ENCODE results near the gene CSRP1. TPM values are rescaled to one million over a fixed set of nuclear protein-coding genes. Genes with fewer than 3 reads are reported as not detected.

CSRP1 gene
- polyA plus RNA-seq, 1 donor from 2014 or later: 4.2 TPM

DNA sequence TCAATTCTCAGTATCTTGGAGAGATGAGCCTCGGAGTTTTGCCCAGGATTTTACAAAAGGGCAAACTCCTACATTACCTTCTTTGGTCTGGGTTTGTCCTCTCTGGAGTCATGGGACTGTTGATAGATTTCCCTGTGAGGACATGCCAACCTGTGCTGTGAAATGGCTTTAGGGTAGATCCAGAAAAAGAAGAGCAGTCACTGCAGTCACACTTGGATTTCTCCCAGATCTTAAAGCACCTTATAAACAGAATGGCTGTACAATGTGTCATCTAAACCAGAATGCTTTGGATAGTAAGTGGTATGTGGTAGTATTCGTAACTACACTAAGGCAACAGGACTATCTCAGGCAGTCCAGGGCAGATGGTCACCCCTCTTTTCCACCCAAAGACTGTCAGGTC, 1.9 kb upstream of the CSRP1 start:
- TF ChIP-seq TAF1 (IDR thresholded peaks at IDR 0.05; ENCODE audit: low read depth): no peak
- TF ChIP-seq EP300 (conservative IDR thresholded peaks at IDR 0.05; ENCODE audit: poor library complexity, severe bottlenecking): no peak
- no peak for TF ChIP-seq RAD21 (conservative IDR thresholded peaks at IDR 0.05)
- TF ChIP-seq, protein P1, sequence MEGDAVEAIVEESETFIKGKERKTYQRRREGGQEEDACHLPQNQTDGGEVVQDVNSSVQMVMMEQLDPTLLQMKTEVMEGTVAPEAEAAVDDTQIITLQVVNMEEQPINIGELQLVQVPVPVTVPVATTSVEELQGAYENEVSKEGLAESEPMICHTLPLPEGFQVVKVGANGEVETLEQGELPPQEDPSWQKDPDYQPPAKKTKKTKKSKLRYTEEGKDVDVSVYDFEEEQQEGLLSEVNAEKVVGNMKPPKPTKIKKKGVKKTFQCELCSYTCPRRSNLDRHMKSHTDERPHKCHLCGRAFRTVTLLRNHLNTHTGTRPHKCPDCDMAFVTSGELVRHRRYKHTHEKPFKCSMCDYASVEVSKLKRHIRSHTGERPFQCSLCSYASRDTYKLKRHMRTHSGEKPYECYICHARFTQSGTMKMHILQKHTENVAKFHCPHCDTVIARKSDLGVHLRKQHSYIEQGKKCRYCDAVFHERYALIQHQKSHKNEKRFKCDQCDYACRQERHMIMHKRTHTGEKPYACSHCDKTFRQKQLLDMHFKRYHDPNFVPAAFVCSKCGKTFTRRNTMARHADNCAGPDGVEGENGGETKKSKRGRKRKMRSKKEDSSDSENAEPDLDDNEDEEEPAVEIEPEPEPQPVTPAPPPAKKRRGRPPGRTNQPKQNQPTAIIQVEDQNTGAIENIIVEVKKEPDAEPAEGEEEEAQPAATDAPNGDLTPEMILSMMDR (IDR thresholded peaks at IDR 0.05; ENCODE audit: poor library complexity, severe bottlenecking): no peak
- no peak for TF ChIP-seq EZH2 (IDR thresholded peaks at IDR 0.05; ENCODE audit: borderline replicate concordance, insufficient read depth, low read length, poor library complexity, severe bottlenecking)
- no peak for TF ChIP-seq SMC3 (conservative IDR thresholded peaks at IDR 0.05; ENCODE audit: poor library complexity)
- TF ChIP-seq POLR2AphosphoS5 (IDR thresholded peaks at IDR 0.05): no peak
- TF ChIP-seq, protein P2, sequence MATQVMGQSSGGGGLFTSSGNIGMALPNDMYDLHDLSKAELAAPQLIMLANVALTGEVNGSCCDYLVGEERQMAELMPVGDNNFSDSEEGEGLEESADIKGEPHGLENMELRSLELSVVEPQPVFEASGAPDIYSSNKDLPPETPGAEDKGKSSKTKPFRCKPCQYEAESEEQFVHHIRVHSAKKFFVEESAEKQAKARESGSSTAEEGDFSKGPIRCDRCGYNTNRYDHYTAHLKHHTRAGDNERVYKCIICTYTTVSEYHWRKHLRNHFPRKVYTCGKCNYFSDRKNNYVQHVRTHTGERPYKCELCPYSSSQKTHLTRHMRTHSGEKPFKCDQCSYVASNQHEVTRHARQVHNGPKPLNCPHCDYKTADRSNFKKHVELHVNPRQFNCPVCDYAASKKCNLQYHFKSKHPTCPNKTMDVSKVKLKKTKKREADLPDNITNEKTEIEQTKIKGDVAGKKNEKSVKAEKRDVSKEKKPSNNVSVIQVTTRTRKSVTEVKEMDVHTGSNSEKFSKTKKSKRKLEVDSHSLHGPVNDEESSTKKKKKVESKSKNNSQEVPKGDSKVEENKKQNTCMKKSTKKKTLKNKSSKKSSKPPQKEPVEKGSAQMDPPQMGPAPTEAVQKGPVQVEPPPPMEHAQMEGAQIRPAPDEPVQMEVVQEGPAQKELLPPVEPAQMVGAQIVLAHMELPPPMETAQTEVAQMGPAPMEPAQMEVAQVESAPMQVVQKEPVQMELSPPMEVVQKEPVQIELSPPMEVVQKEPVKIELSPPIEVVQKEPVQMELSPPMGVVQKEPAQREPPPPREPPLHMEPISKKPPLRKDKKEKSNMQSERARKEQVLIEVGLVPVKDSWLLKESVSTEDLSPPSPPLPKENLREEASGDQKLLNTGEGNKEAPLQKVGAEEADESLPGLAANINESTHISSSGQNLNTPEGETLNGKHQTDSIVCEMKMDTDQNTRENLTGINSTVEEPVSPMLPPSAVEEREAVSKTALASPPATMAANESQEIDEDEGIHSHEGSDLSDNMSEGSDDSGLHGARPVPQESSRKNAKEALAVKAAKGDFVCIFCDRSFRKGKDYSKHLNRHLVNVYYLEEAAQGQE (IDR thresholded peaks at IDR 0.05; ENCODE audit: borderline replicate concordance): no peak
- TF ChIP-seq MXI1 (conservative IDR thresholded peaks at IDR 0.05; ENCODE audit: poor library complexity, severe bottlenecking): no peak
- H3K4me2 ChIP-seq (ENCODE audit: low read length): no peak overlapping the region

DNA sequence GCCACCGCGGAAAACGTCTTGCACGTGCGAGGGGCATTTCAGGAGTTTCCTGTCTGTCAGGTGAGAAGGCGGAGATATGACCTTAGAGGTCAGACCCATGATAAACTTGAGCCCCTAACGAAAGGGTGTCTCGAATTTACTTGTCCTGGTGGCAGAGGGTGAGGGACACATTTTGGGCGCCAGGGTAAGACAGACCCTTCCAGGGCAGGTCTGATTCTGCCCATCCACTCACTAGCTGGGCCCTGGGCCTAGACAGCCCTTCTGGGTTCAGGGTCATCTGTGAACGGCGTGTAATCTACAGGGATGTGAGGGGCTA, 395 bp upstream of the CSRP1 start:
- Histone ChIP-seq H3K4me2 (ENCODE audit: low read length) (no peak overlapping the region), H3F3A (ENCODE audit: insufficient read depth, low read length, poor library complexity, severe bottlenecking) (no peaks in the 10 kb centered on the region), H3K27ac (ENCODE audit: low read length) (no peak overlapping the region), H3K36me3 (ENCODE audit: insufficient read depth, low read length) (no peaks in the 10 kb centered on the region), H3K9ac (ENCODE audit: low read length) (no peak overlapping the region), H4K20me1 (ENCODE audit: insufficient read depth) (no peaks in the 10 kb centered on the region), H3K4me3 (ENCODE audit: low read length) (peak overlapping the region; percentile 55), H3K27me3 (ENCODE audit: insufficient read depth, low read depth, low read length) (peaks cover 17% of the 10 kb centered on the region), H3K9me3 (ENCODE audit: low read length) (no peaks in the 10 kb centered on the region), H2AFZ (ENCODE audit: low read depth, low read length) (no peak overlapping the region), H3K9me2 (ENCODE audit: insufficient read depth, low read length) (no peaks in the 10 kb centered on the region), H3K79me2 (replicated peaks; ENCODE audit: insufficient read depth, low read length) (no peaks in the 10 kb centered on the region)
- TF ChIP-seq POLR2AphosphoS5 (IDR thresholded peaks at IDR 0.05) (no peak), MXI1 (conservative IDR thresholded peaks at IDR 0.05; ENCODE audit: poor library complexity, severe bottlenecking) (no peak), EZH2 (IDR thresholded peaks at IDR 0.05; ENCODE audit: borderline replicate concordance, insufficient read depth, low read length, poor library complexity, severe bottlenecking) (no peak), EP300 (conservative IDR thresholded peaks at IDR 0.05; ENCODE audit: poor library complexity, severe bottlenecking) (no peak), TAF1 (IDR thresholded peaks at IDR 0.05; ENCODE audit: low read depth) (no peak), SMC3 (conservative IDR thresholded peaks at IDR 0.05; ENCODE audit: poor library complexity) (no peak), RAD21 (conservative IDR thresholded peaks at IDR 0.05) (no peak)
- TF ChIP-seq, protein P1 (IDR thresholded peaks at IDR 0.05; ENCODE audit: poor library complexity, severe bottlenecking): no peak
- TF ChIP-seq, protein P2 (IDR thresholded peaks at IDR 0.05; ENCODE audit: borderline replicate concordance): no peak

More for the DNA sequence above, 1.9 kb upstream of the CSRP1 start:
- no peaks in the 10 kb centered on the region for H3K79me2 ChIP-seq (replicated peaks; ENCODE audit: insufficient read depth, low read length)
- no peak overlapping the region for H3K27ac ChIP-seq (ENCODE audit: low read length)
- H3K36me3 ChIP-seq (ENCODE audit: insufficient read depth, low read length): no peaks in the 10 kb centered on the region
- no peaks in the 10 kb centered on the region for H4K20me1 ChIP-seq (ENCODE audit: insufficient read depth)
- no peaks in the 10 kb centered on the region for H3K9me3 ChIP-seq (ENCODE audit: low read length)
- no peak overlapping the region for H3K4me3 ChIP-seq (ENCODE audit: low read length)
- no peak overlapping the region for H3K9ac ChIP-seq (ENCODE audit: low read length)
- H3K9me2 ChIP-seq (ENCODE audit: insufficient read depth, low read length): no peaks in the 10 kb centered on the region
- no peak overlapping the region for H2AFZ ChIP-seq (ENCODE audit: low read depth, low read length)
- no peaks in the 10 kb centered on the region for H3F3A ChIP-seq (ENCODE audit: insufficient read depth, low read length, poor library complexity, severe bottlenecking)
- peaks cover 17% of the 10 kb centered on the region for H3K27me3 ChIP-seq (ENCODE audit: insufficient read depth, low read depth, low read length)
